GM12872 (cell line): ENCODE data around the gene THADA.

Experiments
- CTCF ChIP-seq: IDR thresholded peaks from 3 replicates; pipeline ENCODE4 v1.5.1; 2011; ENCODE audit warnings: low read depth, mild to moderate bottlenecking, low read length, moderate library complexity; ENCODE audit not compliant: insufficient read depth

THADA gene

DNA sequence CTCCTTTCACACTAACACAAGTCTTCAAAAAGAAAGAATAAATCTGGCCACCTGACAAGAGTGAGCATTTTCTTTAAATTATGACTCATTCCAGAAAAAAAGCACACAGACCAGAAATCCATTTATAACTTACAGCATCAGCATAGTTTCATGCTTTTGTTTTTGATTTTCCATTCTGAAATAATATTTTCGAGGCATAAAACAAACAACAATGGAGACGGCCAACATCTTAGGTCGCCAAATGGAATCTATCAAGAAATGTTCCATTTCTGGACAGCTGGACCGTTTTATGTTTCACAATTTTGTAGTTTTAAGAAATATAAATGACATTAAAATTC, 204.0 kb downstream of the THADA start:
- TF ChIP-seq CTCF: no peak

- TF ChIP-seq CTCF: no peak
Measured at GRCh38 chr2:43391201-43391877, 204.5 kb downstream of the THADA start.

DNA sequence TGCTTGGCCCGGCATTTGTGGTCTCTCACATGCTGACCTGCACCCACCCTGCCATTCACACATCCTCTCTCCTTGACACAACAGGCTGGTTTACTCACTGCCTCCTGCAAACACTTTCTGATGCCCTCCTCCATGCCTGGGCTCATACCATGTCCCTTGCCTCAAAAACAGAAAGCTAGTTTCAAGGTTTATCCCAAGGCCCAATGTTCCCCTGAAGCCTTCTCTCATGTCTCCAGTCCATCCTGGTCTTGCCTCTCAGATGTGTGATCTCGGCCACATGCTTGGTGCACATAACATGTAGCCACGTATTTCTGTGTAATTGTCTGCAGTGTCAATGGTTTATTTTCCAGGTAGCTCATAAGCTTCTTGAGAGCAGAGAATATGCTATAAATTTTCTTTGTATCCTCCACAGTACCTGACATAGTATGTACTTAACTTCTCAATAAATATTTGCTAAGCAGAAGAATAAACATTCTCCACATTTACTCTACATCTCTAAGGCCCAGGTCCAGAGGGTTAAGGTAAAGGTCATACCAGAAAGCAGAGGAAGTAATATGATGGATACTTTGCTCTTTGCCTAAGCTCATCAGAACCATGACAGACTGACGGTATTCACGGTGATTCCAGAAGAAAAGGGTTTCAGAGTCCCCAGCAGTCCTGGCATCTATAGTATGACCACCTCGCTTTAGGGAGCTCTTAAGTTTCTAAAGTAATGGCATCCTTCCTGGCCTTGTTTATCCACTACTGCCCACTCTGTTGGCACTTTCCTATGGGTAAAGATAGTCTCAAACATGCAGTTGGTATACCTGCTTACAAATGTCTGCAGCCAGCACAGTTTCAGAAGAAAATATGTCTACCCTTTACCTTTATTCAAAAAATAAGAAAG, 206.0 kb downstream of the THADA start:
- TF ChIP-seq CTCF: no peak

DNA sequence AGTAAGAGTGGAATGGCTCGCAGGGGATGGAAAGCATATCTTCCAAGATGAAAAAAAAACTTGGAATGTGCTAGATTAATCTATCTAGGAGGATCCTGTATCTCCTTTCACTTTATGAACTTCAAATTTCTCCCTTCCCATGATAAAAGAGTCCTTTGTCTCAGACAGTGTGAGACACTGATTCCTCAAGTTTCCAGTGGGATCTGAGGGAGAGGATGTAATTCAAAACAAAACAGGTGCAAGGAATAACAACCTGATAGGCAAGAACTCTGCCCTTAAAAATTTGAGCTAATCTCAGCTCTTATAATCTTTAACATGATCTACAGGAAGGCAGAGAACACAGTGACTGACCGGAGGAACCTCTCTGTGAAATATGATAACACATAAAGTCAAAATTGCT, 207.5 kb downstream of the THADA start:
- no peak for TF ChIP-seq CTCF

- no peak for TF ChIP-seq CTCF
Measured at GRCh38 chr2:43387092-43388062, 208.5 kb downstream of the THADA start.

DNA sequence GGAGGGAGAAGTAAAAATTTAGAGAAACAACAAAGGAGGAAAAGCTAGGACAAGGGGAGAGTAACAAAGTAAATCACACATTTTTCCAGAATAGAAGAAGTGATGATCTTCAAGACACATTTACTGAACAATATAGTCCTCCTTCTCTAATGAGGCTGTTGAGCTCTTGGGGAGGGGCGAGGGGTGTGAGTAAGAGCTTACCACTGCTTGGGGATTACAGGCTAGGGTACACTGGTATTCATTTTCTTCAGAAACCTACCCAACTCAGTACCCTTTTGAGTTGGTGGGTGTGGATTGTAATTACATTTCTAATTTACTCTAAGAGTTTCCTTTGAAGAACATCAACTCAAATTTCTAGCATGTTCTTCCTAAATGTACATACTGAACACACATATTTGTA, 211.7 kb downstream of the THADA start:
- TF ChIP-seq CTCF: no peak

GRCh38 chr2:43383533-43383932, 212.3 kb downstream of the THADA start:
- no peak for TF ChIP-seq CTCF
